WTC11 (cell line): Measurements from ENCODE around the gene ZNF213.

Source experiments
- ATF1 ChIP-seq: sonication (generic); formaldehyde crosslinking; IDR thresholded peaks from 2 replicates; pipeline ENCODE4 v1.8.1; 2023; ENCODE audit warnings: mild to moderate bottlenecking, moderate library complexity, missing genetic modification reagents
- CTCF ChIP-seq: fragments of 200-600 bp; IDR thresholded peaks from 2 replicates; pipeline ENCODE4 v1.8.0; 2022; ENCODE audit warnings: antibody characterized with exemption
- FOXP4 ChIP-seq: sonication (generic); formaldehyde crosslinking; IDR thresholded peaks from 2 replicates; pipeline ENCODE4 v1.8.0; 2022; ENCODE audit warnings: mild to moderate bottlenecking, missing genetic modification reagents
- NFE2L1 ChIP-seq: sonication (generic); formaldehyde crosslinking; IDR thresholded peaks from 2 replicates; pipeline ENCODE4 v1.8.1; 2023; ENCODE audit warnings: missing genetic modification reagents
- ZNF263 ChIP-seq: sonication (generic); formaldehyde crosslinking; IDR thresholded peaks from 2 replicates; pipeline ENCODE4 v1.8.1; 2022; ENCODE audit warnings: low read depth, mild to moderate bottlenecking, moderate library complexity, missing genetic modification reagents

- TF ChIP-seq NFE2L1 (no peak), ZNF263 (no peak), CTCF (no peak), FOXP4 (CRISPR knock-in tag) (no peak), ATF1 (CRISPR knock-in tag) (no peak; the same call in 1 of the 2 replicates)
Observed at GRCh38 chr16:3149630-3150345, 15.0 kb downstream of the ZNF213 start.
